ENCODE measurements around the gene RAPSN. TPM values are rescaled to one million over a fixed set of nuclear protein-coding genes. Genes with fewer than 3 reads are reported as not detected.
A peak's percentile ranks its signal among the peaks of the same experiment; 100 is the strongest.

The RAPSN gene
- polyA plus RNA-seq, 12 donors = 33.9 to 108 (median 76.9) TPM; not detected in 1

- DNase-seq = no peak
Observed at GRCh38 chr11:47468598-47469214, 19.8 kb upstream of the RAPSN start.

- DNase-seq = no peak
Observed at GRCh38 chr11:47467357-47467756, 18.4 kb upstream of the RAPSN start.

GRCh38 chr11:47466701-47467250 lies 17.8 kb upstream of the RAPSN start:
- no peak for DNase-seq

GRCh38 chr11:47466201-47466600 lies 17.3 kb upstream of the RAPSN start:
- DNase-seq = no peak

- no peak for DNase-seq
Observed at GRCh38 chr11:47464483-47464882, 15.5 kb upstream of the RAPSN start.

GRCh38 chr11:47461876-47462275 lies 12.9 kb upstream of the RAPSN start:
- DNase-seq = no peak

GRCh38 chr11:47460571-47461235 lies 11.8 kb upstream of the RAPSN start:
- DNase-seq = no peak

- DNase-seq = peak; percentile 78
Observed at GRCh38 chr11:47454258-47454671, 5.3 kb upstream of the RAPSN start.

GRCh38 chr11:47453365-47453764 lies 4.4 kb upstream of the RAPSN start:
- no peak for DNase-seq

- no peak for DNase-seq
Observed at GRCh38 chr11:47451990-47452389, 3.1 kb upstream of the RAPSN start.

- no peak for DNase-seq
Observed at GRCh38 chr11:47451436-47451835, 2.5 kb upstream of the RAPSN start.

GRCh38 chr11:47449541-47449940 lies 605 bp upstream of the RAPSN start:
- DNase-seq = no peak

GRCh38 chr11:47447906-47448305 lies 1.0 kb downstream of the RAPSN start:
- DNase-seq = no peak

GRCh38 chr11:47446833-47447232 lies 2.1 kb downstream of the RAPSN start:
- no peak for DNase-seq

GRCh38 chr11:47445840-47446239 lies 3.1 kb downstream of the RAPSN start:
- no peak for DNase-seq

GRCh38 chr11:47443817-47444216 lies 5.1 kb downstream of the RAPSN start:
- no peak for DNase-seq

GRCh38 chr11:47443028-47443700 lies 5.8 kb downstream of the RAPSN start:
- DNase-seq = no peak

- no peak for DNase-seq
Observed at GRCh38 chr11:47442514-47442913, 6.4 kb downstream of the RAPSN start.

GRCh38 chr11:47441421-47441820 lies 7.5 kb downstream of the RAPSN start:
- no peak for DNase-seq

GRCh38 chr11:47440054-47440476 lies 8.9 kb downstream of the RAPSN start:
- DNase-seq = no peak

GRCh38 chr11:47438721-47439120 lies 10.2 kb downstream of the RAPSN start:
- no peak for DNase-seq

GRCh38 chr11:47437746-47438418 lies 11.1 kb downstream of the RAPSN start:
- no peak for DNase-seq

Measured in muscle of arm (tissue), 12 donors.